NCI-H1105 treated with DMSO at 0.1 percent for 48 hours (cell line): ENCODE results near the gene RPA1.
"Not testable (repeated sequence)": the region's sequence is repeated elsewhere in the genome, so short reads cannot be mapped to it uniquely, and the experiment has no call there.

Experiments
- DNase-seq: peaks from one replicate; lab custom pipeline; 2025; lab: John Stamatoyannopoulos, UW

The RPA1 gene

DNA sequence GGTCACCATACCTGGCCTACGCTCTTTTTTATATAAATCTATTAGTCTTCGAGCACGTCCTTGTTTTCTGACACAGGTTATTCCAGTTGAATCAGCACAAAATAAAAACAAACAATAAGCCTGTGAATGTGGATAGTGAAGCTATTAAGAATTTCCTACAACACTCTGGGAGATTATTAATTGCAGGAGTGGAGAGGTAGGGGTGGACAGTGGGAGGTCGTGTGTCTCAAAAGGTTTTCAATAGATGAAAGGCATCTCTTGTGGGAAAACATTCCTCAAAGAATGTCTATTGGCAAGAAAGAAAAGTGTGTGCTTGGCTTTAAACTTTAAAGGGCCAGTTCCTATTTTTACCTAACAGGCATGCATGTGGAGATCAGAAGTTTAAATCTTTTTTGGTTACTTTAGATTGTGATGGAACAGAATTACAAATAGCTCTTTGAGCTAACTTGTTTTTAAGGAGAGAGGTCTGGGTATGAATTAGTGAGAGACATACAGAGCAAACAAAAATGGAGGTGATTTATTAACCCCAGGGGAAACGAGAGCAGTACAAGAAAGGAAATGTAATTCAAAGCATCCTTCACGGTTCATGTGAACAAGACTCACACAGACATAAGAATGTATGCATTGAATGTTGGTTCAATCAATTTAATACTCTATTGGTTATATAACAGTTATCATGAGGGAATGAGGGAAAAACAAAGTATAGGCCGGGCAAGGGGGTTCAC, 9.1 kb upstream of the RPA1 start:
- no peak for DNase-seq

DNA sequence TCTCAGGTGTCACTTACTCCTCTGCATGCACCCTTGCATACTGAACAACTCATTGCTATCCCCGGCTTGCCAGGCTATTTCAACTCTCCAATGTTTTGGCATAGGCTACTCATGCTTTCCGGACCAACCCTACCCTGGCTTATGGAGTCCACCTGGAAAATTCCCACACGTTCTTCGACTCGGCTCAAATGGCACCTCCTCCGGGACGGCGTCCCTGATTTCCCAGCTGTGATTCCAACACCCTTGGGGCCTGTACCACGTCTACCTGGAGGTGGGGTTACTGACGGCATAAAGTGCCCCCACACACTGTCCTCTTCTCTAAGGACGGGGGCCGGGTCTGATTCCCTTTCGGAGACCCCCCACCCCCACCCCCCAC, 601 bp upstream of the RPA1 start:
- no peak for DNase-seq

DNA sequence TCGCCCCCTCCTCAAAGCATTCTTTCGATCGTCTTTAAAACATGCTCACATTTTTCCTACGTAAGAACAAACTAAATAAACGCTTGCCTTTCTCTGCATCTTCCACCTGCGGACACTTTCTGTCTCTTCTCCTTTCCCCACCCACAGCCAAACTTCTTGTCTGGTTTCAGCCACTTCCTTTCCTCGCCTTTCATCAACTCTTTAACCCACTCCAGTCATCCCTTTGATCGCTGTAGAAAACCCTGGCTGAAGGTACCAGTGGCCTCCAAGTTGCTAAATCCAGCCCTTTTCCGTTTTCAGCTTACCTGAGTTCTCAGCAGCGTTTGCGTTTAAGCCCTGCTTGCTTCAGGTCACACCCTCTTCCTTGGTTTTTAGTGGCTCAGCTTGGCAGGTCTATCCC, 483 bp downstream of the RPA1 start:
- DNase-seq = no peak

- DNase-seq = no peak
These were observed 4.8 kb downstream of the RPA1 start for GRCh38 chr17:1834380-1835149.

- DNase-seq = no peak
These were observed 9.7 kb downstream of the RPA1 start for GRCh38 chr17:1839516-1839915.

GRCh38 chr17:1843947-1844346, 14.1 kb downstream of the RPA1 start:
- DNase-seq = no peak

DNA sequence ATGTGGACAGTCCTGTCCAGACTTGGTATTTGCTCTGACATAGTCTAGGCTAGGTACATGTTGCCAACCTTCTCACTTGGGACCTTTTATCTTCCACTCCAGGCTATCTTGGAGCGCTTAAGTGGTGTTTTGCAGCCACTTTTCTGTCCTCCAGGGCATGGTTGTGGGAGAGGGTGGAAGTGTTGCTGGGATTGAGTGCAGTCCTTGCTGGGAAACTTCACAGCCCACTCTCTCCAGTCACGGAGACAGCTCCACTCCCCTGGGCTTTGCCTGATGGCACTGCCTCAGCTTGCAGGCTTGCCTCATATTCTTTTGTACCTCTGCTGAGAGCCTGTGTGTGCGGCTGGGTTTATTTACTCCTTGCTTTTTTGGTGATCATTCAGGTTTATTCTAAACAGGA, 17.4 kb downstream of the RPA1 start:
- no peak for DNase-seq

- DNase-seq = no peak
These were observed 22.5 kb downstream of the RPA1 start for GRCh38 chr17:1852327-1852726.

DNA sequence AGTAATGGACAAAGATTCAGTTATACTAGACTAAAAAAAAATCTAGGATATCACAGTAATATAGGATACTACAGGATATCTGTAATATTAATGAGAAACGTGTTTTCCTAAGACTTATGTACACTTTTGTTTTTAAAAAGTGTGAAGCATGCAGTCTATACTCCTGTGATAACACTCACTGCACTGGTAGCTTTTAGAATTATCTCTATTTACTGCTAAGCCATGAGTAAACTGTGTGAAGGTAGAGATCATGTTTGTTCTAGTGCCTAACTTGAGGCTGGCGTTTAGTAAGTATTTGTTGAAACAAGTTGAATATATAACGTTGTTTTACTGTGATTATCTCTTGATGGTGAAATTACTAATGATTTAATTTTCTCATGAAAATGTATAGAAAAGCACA, 23.9 kb downstream of the RPA1 start:
- no peak for DNase-seq

DNA sequence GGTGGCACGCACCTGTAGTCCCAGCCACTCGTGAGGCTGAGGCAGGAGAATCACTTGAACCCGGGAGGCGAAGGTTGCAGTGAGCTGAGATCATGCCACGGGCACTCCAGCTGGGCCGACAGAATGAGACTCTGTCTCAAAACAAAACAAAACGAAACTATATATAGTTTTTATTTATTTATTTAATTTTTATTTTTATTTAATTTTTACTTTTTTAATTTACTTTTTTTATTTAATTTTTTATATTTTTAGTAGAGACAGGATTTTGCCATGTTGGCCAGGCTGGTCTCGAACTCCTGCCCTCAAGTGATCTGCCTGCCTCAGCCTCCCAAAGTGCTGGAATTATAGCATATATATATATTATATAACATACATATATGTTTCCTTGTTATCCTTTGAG, 26.7 kb downstream of the RPA1 start:
- not testable (repeated sequence) for DNase-seq

DNA sequence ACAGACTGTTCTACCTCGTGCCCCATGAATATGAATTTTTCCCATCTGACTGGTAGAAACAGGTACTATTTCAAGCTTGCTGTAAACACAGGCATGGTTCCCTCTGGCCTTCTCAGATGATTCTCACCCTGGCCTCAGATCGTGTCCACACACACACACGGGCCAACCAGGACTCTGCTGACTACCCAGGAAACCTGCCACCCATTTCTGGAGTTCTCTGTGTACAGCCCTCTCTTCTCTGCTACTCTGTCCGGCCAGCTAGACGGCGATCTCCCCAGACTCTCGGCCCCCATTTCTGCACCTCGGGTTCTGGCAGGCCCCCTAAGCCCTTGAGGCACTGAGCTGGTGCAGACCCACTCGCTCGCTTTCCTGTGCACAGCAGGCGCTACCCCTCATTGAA, 31.2 kb downstream of the RPA1 start:
- no peak for DNase-seq

DNA sequence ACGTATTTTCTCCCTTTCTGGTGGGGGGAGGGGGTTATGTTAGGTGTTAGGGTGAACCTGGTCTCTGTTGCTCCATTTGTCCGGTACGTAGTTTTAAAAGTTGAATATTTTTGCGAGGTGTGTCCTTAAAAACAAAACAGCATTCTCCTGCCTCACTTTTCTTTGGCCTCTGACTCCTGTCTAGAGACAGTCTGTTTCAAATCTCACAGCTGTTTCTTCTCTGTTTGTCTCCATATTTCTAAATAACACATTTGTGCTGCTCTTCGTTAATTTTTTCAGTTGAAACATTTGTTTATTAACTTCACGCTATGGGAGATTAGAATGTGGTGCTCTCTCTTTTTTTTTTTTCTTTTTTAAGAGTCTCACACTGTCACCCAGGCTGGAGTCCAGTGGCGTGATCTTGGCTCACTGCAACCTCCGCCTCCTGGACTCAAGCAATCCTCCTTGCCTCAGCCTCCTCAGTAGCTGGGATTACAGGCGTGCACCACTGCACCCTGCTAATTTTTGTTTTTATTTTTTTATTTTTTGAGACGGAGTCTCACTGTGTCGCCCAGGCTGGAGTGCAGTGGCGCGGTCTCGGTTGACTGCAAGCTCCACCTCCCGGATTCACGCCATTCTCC, 31.7 kb downstream of the RPA1 start:
- DNase-seq = no peak

DNA sequence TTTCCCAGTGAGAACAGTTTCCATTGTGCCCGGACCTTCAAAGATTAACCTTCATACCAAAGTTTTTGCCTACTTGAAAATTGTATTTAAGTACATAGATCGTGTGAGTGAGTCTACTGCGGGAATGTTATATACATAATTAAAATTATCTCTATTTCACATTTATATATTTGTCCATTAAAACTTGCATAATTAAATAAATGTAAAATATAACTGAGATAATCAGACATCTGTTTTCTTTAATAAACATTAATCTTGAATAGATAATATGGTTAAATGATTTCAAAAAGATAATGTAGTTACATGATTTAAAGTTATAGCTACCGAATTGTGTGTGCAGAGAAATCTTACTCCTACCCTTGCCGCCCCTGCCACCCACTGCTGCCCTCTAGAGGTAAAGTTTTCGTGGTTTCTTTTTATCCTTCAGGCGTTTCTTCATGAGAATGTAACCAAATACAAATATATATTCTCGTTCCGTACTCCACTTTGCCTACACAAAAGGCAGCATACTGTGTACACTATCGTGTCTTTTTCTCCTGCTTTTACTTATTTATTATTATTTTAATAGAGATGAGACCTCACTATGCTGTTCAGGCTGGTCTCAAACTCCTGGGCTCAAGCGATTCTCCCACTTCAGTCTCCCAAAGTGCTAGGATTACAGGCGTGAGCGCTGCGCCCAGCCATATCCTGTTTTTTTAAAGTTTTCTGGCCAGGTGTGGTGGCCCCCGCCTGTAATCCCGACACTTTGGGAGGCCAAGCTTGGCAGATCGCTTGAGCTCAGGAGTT, 35.6 kb downstream of the RPA1 start:
- no peak for DNase-seq

DNA sequence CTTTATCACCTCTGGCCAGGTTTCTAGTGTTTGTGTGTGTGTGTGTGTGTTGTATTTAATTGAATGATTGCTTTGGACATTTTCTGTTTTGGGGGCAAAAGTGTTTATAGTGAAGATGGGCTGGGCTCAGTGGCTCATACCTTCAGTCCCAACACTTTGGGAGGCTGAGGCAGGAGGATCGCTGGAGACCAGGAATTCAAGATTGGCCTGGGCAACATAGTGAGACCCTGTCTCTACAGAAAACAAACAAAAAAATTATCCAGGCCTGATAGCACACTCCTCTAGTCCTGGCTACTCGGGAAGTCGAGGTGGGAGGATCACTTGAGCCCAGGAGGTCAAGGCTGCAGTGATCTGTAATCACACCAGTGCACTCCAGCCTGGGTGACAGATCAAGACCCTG, 37.5 kb downstream of the RPA1 start:
- DNase-seq = no peak

DNA sequence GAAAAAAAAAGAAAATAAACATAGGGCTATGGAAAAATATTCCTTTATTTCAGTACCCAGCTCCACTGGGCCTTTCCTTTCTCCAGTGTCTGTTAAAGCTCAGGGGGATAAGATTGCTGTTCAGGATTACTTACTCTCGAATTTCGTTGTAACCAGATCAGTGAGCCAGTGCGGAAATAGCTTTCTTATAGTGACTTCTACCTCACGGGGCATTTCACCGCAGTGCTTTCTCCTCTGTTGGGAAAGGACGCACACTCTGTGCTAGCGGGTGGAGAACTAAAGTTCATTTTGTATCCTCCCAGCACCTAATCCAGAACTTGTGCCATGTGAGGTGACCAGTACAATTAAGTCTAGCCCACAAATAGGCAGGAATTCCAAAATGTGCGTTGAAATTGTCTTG, 38.3 kb downstream of the RPA1 start:
- DNase-seq = no peak

DNA sequence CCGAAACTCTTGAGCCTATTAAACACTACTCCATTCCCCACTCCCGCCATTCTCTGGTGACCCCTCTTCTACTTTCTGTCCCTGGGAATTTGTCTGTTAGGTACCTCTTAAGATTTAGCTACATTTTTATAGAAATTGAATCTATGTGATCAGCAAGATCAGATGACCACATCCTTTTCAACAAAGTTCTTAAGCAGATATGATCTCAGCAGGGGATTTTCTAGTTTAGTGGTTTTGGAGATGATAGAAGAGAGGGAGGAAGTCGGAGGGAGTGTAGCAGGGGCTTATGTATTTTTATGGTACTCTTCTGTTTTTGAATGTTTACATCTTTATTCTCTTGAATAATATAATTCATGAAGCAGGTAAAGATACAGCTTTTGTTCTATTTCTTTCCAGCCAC, 40.8 kb downstream of the RPA1 start:
- no peak for DNase-seq

- no peak for DNase-seq
These were observed 42.0 kb downstream of the RPA1 start for GRCh38 chr17:1871756-1872155.

- DNase-seq = no peak
These were observed 42.4 kb downstream of the RPA1 start for GRCh38 chr17:1872254-1872653.

DNA sequence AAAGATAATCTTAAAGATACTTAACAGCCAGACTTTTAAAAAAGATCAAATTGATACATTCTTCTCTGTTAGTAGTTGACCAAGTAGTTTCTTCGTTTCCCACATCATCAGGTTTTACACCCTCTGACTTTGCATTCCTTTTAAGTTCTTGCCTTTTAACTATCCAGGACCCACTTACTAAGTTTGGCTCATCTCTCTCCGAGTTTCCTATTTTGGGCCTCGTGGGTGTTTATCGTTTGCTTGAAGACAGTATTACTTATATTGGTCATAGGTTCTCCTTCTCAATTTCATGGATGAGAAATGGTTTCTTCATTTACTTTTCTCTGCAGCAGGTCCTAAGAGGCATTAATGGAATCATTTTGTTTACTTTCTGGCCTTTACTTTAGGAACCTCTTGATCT, 43.2 kb downstream of the RPA1 start:
- DNase-seq = no peak

- no peak for DNase-seq
These were observed 43.6 kb downstream of the RPA1 start for GRCh38 chr17:1873418-1873817.

- no peak for DNase-seq
These were observed 45.8 kb downstream of the RPA1 start for GRCh38 chr17:1875597-1875996.

DNA sequence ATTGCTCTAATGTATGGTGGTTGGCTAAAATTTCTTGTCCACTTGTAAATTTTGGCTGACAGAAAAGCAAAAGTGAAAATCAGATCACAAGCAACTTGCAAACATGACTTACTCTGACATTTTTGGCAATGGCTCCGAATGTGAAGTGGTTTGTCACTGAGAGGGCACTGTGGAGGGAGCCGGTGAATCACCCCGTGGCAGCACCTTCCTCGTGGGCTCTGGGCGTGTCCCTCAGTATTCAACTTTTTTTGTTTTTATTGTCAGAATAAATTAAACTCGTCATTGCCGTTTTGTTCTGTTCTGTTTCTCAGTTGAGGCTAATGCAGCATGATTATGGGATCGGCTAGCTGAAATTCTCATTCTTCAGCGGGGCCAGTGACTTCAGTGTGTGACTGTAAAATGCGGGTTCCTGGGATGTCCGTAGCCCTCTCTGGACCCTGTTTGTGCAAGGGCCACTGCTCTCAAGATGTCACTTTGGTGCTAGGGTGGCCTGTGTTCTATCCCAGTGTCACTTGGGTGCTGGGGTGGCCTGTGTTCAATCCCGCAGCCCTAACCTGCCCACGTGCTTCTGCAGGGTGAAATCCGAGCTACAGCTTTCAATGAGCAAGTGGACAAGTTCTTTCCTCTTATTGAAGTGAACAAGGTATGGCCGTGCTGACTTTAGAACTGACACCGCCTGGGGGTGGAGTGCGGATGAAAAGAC, 48.8 kb downstream of the RPA1 start:
- no peak for DNase-seq
